Activated CD4-positive, CD25-positive, alpha-beta regulatory T cell (primary cell): ENCODE measurements around the gene RUNX1.
"Not testable (repeated sequence)": the region's sequence is repeated elsewhere in the genome, so short reads cannot be mapped to it uniquely, and the experiment has no call there.

Experiments
- DNase-seq, 4 experiments: peaks; one replicate each; lab custom pipeline; 2025; lab: John Stamatoyannopoulos, UW

The RUNX1 gene

GRCh38 chr21:35016517-35017188 lies 32.4 kb downstream of the RUNX1 start:
- DNase-seq, result no peak

DNA sequence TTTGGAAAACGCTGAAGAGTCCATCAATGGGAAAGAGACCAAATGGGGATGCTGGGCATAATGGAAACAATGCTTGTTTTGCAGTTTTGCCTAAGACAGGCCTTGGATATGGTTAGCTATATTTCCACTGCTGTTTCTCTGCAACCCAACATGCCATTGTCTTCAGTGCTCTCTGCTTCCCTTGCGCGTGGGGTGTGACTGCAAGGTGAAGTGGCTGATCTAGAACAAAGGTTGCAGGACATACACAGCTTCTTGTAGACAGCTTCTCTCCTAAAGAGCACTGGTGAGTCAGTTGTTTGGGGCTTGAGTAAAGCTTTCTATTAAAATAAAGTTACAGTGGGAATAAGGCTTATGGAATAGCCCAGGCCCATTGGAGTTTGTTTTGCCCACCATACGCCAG lies 33.0 kb downstream of the RUNX1 start:
- DNase-seq, result no peak

DNA sequence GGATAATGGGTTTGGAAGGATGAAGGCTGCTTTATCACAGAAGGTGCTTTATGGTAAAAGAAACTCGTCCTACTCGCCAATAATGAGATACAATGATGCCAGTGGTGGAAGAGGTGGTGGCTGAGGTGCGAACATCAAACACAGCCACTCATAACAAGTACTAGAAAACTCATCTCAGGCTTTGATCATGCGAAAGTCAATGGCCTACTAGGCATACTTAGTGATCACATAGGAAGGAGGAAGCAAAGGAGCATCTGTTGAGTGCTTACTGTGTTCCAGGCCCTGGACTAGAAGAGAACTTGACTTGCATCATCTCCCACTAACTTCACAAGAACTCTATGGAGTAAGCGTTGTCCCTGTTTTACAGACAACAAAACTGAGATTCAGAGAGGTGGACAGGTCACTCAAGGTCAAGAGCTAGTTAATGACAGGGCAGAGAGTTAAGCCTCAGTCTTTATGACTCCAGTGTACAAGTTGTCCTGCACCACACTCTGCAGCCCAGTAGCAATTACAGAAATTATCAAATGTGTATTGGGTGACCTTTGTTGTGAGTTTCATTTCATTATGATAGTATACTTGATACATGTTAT lies 33.6 kb downstream of the RUNX1 start:
- DNase-seq, result no peak

DNA sequence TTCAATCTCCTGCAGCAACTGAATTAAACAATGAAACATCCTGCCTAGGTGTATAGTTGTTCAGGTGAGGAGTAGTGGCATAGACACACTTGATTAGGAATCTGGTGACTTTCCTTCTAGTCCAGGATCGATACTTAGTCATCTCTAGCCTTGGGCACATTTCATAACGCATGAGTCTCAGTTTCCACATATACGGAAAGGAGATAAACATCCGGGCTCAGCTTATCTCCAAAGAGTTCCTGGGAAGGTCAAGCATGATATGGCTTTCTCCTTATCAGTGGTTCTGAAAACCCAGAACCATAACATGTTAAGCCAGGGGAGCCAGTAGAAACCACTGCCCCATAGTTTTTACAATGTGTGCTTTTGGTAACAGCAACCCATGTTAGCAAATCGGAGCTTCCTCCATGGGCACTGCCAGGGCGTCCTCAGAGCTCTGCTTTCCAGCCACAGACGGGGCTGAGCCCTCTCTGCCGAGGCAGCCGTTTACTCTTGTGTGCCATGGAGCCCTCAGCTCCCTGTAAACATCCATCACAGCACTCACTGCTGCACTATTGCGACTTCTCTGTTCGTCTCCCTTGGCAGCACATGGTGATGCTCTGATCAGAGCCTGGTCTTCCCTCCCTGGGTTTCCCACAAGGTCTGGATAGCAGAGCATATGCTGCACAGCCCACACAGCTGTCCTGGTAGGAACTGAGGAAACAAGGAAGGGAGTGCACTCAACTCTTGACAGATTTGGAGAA lies 34.6 kb downstream of the RUNX1 start:
- DNase-seq, result no peak

GRCh38 chr21:35011681-35012080 lies 37.4 kb downstream of the RUNX1 start:
- no peak for DNase-seq

GRCh38 chr21:35010447-35010846 lies 38.7 kb downstream of the RUNX1 start:
- DNase-seq, result no peak

DNA sequence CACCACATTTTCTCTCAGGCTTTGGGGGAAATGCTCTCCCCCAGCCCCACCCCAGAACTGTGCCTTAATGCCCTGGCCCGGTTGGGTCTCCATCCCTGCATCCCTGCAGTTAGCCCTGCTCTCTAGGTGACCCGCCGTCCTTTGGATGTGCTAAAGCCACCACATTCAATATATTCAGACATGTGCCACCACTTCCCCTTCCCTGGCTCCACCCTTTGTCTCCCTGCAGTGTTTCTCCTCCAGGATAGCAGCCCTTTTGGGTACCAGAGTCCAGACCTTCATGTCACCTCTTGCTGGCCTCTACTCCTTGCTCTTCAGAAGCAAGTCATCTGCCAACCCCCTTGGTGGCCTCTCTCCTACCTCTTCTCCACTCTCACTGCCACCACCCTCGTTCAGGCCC lies 41.8 kb downstream of the RUNX1 start:
- no peak for DNase-seq

DNA sequence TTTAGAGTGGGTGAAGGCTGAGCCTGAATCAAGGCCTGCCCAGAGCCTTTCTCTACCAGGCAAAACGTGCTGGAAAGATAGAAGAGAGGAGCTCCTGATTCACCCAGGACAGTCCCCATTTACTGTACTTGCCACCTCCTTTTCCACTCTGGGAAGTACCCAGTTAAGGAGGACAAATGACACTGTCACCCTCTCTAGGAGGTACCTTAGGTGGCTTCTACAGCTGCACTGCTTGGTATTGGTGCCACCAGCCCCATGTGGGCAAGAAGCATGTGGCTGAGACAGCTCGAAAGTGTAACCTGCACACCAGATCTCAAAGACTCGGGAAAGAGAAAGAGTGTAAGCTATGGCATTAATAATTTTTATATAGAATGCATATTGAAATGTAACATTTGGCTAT lies 42.3 kb downstream of the RUNX1 start:
- DNase-seq, result no peak

DNA sequence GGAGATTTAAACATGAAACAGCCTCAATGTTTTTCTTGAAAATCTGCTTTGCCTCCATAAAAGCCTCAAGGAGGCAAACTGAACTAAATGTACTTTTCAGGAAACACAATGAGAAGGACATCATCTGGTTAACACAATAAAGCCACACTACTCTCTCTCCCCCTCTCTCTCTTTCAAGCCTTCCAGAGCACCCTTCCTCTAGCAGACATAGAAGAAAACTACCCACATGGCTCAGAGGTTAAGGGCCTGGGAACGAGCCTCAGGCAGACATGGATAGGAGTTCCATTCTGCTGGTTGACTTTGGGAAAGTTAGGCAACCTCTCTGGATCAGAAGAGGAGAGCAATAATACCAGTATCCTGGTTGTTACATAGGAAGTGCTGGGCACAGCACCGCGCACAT lies 42.9 kb downstream of the RUNX1 start:
- DNase-seq, result no peak

DNA sequence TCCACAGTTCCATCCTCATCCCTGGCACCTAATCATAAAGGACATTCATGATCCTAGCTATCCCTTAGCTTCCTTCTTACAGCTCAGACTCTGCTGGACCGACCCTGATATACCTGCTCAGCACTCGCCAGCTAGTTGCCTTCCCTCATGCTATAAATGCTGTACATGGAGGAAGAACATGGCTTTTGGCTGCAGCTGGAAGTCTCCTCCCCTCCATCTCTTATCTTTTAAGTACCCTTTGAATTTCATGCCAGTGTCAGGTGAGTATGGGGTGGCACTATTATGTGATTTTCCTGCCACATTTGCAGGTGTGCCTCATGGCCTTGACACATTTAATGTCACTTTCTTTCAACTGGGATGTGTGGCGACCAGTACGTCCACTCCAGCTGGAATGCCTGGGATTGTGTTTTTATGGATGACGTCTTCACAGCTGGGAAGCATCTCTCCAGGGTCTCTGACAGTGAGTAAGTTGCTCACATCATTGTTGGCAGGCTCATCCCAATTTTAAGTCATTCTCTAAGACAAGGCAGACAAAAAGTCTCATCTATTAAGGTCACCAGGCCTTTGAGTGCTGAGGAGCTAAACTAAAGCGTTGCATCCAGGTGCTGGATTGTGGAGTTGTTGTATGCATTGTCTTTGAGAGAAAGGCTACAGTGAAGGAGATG lies 43.4 kb downstream of the RUNX1 start:
- DNase-seq, result no peak

- no peak for DNase-seq
Measured at GRCh38 chr21:35005077-35005476, 44.0 kb downstream of the RUNX1 start.

DNA sequence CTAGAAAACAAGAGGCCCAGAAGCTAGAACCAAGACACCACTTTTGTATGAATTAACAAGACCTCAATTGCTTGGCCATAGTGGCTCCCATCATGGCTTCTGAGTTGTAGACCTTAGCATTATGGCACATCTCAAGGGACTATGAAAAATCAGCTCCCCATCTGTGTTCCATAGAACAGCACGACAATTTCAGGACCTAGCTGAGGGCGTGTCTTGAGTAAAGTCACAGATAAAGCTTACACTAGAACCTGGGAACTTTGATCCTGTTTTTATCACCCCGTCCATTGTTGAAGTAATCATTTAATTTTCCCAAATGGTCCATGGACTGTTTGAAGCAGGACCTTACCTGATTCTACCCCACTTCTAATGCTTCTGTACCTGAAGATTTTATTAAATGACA lies 44.8 kb downstream of the RUNX1 start:
- DNase-seq, result no peak

- DNase-seq, result no peak
Measured at GRCh38 chr21:35002879-35003722, 46.0 kb downstream of the RUNX1 start.

DNA sequence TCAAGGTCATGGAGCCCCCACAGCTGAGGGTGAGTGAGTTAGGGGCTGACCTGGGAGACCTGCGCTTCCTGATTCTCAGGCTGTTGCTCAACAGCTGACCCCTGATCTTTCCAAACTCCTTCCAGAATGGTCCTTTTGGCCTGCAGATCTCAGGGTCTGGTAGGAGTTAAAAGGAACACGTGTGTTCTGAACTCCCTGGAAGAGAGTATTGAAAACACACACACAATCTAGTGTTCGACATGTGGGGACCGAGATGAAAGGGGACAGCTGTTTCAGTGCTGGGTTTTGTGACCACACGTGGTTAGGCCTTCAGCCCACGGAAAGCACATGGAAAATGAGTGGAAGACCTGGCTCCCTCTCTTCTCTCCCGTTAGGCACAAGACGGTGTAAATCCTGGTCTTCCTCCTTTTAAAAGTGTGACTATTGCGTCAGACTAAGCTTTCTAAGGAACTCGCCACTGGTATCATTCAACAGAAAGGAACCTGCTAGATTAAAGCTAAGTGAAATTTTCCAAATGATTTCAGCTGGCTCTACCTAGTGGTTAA lies 49.6 kb downstream of the RUNX1 start:
- no peak for DNase-seq

DNA sequence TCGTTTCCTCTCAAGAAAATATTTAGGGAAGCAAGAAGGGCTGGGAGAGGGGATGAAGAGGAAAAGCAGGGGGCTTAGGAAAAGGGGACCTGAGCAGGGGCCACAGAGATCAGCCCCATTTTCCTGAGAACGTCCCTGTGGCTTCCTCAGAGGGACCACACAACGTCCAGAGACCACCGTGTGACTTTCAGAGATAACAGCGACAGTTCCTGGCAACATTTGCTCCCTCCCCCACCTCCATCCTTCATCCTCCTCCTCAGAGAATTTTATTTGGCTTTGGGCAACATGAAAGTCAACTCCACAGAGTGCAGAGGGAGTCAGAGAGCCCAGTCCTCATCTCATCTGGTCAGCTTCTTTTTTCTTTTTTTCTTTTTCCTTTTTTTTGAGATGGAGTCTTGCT lies 50.9 kb downstream of the RUNX1 start:
- no peak for DNase-seq

DNA sequence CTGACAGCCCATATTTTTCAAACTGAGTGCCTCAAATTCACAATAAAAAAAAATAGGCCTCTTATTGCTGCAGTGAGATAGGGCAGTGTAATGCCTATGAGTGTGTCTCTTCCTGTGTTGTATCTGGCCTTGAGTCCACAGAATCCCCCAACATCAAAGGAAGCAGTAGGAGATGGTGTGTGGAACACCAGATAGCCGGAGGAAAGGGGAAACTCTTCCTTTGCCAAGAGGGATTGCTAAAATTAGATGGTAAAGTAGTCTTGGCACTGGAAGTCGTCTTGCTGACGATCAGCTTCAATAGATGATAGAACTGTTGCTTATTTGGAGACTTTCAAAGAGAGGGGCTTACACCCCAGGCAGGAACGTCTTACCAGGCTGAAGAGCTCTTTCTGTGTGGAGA lies 51.8 kb downstream of the RUNX1 start:
- no peak for DNase-seq

- DNase-seq, result peak in 1 of 4 experiments; percentile 15
Measured at GRCh38 chr21:34996304-34997101, 52.6 kb downstream of the RUNX1 start.

DNA sequence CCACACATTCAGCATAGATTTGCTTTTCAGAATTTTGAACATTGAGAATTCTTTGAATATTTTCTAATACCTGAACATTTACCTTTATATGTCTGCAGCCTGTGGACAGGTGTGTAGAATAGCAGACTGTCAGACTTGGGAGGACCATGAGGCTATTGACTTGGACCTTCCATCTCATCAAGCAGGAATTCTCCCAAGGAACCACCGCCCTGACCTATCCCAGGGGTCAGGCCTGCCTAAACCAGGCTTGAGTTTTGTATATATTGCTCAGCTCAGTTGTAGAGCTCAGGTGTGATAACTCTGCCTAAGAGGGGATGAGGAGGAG lies 53.2 kb downstream of the RUNX1 start:
- no peak for DNase-seq

DNA sequence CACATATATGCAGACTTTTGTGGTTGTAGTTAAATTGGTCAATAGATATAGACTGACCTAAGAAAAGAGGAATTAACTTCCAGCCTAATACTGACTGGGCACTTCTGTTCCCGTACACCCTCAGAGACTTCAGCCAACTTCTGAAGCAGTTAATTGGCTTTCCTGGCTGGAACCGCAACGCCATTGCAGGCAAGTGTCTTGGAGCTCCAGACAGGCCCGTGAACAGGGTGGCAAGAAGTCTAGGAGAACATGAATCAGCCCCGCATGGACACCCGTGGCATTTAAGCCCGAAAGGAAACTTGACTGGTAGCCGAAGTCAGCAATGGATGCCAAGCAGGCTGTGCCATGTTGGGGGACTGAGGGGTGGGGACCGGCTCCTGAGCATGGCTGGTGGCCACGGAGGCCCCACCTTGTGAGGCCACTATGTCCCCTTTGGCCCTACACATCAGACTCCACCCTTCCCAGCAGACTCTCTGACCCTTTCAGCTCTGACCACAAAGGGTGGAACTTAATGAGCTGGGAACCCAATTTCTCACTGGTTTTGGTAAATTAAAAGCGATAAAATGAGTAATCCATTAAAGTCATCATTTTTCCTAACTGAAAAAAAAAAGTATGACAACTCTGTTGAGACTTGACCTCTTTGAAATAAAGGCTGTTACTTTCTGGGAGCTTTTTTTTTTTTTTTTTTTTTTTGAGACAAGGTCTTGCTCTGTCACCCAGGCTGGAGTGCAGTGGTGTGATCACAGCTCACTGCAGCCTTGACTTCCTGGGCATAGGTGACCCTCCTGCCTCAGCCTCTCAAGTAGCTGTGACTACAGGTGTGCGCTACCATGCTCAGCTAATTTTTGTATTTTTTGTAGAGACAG lies 54.1 kb downstream of the RUNX1 start:
- no peak for DNase-seq

DNA sequence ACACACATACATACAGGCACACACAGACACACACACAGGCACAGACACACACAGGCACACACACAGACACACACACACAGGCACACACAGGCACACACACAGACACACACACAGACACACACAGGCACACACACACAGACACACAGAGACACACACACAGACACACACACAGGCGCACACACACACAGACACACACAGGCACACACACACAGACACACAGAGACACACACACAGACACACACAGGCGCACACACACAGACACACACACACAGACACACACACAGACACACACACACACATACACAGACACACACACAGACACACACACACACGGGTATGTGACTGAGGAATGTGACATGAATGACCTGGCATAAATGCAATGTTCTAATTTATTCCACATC lies 55.6 kb downstream of the RUNX1 start:
- DNase-seq, result not testable (repeated sequence)
